HG03354 (cell line): ENCODE data around the gene EDA2R.

Experiments
- ATAC-seq: cut with Tn5 transposase; IDR thresholded peaks from one replicate; pipeline ENCODE4 v1.9.1; 2021; ENCODE audit warnings: mild to moderate bottlenecking; ENCODE audit not compliant: unreplicated experiment, poor library complexity, severe bottlenecking

The EDA2R gene, protein sequence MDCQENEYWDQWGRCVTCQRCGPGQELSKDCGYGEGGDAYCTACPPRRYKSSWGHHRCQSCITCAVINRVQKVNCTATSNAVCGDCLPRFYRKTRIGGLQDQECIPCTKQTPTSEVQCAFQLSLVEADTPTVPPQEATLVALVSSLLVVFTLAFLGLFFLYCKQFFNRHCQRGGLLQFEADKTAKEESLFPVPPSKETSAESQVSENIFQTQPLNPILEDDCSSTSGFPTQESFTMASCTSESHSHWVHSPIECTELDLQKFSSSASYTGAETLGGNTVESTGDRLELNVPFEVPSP

DNA sequence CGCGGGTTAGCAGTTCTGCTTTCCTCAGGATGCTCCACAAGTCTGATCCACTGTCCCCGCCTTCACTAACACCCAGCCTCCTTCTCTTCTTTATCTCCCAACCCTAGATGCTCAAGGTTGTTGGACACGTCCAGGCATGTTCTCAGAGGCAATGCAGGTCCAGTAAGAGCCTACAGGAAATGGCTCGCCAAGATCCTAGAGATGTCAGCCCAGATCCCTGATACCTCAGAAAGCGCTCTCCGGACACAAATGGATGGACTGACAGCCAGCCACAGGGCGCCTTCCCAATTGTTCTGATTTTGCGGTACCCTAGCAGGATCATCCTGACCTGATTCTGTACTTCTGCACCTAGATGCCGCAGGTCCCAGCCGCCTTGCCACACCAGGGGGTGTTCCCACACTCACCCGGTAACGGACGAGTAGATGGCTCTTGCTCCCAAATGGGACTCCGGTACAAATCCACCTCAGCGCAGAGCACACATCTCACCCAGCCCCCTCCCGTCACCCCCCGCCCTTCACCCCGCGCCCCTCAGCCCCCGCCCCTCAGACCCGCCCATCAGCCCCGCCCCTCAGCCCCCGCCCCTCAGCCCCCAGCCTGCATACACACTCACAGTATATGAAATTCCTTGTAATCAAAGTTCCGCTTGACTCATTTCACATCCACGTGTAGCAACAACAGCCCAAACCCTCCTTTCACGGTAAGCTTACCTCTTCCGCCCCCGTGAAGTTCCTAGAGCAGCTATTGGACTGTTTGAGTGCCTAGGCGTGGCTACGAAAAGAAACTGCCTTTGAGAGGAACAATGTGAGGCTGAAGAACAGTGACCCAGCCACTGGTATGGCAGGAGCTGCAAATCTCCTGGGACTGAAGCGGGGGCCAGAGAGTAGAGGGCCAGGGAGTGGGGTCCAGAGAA, at the start of gene EDA2R:
Gene EDA2R, minus strand, starts transcription at position 488 of the 910 bp plus-strand sequence. CDS start 23,058 bp downstream, outside the sequence.
- peak; percentile 89 for ATAC-seq

DNA sequence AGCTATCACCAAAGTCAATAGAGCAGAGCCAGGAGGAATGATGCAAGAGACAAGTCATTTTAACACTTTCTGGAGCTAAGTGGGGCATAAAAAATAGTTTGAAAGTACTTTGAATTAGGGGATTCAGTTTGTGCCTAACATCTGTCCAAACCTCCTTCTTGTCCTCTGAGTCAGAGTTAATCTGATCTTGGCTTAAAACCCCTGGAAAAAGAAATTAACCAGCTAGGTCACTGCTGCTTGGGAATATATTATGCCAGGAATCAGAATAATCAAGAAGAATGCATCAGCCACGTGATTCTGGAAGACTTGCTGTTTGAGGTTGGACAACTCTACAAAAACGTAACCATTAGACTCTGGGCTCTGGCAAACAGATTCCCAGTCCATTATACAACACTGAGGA, 45.3 kb upstream of the EDA2R start:
- no peak for ATAC-seq

DNA sequence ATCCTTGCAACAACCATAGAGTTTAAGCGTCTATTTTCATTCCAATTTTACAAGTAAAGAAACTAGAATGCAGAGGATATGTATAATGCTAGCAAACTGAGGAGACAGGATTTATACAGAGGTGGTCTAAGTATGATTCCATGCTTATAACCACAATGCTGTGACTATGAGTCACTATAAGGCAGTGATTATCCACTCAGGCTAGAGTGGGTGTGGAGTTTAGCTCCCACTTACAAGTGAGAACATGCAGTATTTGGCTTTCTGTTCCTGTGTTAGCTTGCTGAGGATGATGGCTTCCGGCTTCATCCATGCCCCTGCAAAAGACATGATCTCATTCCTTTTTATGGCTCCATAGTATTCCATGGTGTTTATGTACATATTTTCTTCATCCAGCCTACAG, 41.6 kb upstream of the EDA2R start:
- no peak for ATAC-seq

DNA sequence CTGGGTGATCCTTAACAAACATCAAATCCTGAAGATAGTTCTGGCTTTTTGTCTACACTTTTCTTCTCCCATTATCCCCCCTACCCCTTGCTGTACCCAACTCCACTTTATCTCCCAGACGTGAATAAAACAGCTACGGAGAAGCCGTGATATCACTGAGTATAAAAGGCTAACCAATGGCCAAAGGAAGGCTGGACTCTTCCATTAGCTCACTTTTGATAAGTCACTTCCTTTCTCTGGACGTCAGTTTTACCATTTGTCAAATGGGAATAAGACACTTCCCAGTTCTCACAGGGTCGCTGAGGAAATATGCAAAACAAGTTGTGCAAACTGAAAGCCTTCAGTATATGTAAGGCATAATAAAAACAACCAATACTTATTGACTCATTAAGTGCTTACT, 38.6 kb upstream of the EDA2R start:
- no peak for ATAC-seq

DNA sequence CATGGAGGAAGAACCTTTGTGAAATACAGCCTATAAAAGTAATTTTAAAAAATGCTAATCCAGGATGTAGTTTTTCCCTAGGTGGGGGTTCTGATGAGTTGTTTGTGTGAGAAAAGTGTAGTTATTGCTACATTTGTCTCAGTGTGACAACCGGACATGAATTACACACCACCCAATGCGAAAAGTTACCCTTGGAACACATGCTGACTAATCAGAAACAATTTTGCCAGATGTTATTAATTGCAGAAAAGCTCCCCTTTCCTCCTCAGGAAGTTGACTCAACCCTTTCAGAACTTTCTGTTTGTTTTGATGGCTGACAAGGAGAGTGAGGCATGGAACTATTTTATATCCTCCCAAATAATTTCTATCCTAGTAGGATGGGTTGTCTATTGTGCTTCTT, 38.1 kb upstream of the EDA2R start:
- ATAC-seq = no peak

DNA sequence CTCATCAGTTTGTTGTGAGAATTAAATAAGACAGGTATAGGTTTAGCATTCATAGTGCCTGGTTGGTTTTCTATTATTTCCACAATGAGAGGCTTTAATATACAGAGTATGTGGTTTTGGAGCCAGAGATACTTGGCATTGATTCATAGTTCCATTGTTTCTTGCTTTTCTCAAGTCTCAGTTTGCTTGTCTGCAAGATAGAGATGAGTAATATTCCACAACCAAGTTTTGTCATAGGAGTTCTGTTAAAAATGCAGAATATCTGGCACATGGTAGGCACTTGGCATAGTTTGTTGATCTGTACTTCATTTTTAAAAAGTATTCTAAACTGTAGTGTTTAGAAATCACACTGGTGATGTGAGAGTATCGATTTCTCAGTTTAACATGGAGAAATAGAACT, 37.5 kb upstream of the EDA2R start:
- no peak for ATAC-seq

DNA sequence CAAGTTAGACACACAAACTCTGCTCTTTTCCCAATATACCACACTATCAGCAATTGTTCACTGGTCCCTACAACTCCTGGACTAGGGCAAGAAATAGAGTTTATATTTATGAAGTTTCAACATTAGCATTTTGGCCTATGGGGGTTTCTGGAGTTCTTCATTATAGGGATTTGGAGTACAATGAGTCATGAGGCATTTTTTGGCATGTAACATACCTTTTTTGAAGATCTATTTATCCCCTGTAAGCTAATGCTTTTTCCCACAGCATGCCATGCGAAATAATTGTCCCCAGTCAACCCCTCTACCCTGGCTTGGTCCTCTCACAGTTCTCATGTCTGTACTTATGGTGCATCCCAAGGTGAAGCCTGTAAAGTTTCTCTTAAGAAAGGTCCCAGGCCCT, 36.7 kb upstream of the EDA2R start:
- ATAC-seq = no peak

DNA sequence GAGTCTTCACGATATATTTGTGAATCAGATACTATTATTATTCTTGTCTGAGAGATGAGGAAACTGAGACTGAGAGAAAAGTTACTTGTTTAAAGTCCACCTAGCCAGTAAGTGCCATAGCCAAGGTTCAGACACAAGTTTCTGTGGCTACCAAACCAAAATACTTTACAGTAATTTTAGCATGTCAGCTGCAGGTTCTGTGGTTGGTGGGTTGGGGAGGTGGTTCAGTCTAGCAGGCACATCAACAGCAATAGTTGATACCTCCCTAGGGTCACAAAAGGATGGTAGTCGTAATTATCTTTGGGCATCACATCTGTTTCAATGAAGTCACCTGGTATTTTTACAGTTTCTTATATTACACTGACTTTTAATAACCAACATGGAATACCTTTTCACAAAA, 35.6 kb upstream of the EDA2R start:
- no peak for ATAC-seq

DNA sequence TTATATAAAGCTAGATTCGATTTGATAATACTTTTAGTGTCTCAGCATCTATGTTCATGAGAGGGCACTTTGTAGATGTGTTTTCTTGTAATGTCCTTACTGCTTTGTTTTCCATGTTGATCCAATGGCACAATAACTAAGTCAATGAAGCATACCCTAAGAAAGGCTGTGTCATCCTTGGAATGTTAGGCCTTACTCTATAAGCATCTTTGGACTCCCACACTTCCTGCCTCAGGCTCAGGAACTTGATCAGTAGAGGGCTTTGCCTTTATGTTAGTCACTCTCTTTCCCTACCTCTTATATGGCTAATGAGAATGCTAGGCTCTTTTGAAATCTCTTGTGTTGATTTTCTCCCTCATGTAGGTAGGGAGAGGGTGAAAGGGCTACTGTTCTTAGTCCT, 33.2 kb upstream of the EDA2R start:
- no peak for ATAC-seq

DNA sequence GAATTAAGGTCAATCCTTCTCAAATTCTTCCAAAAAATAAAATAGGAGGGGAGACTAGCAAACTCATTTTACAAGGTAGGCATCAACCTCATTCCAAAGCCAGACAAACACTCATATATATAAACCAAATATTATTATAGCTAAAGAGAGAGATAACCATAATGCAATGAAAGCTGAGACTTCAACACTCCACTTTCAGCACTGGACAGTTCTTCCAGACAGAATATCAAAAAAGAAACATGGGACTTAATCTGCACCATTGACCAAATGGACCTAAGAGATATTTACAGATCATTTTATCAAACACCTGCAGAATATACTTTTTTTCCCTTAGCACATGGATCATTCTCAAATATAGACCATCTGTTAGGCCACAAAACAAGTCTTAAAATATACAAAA, 15.5 kb upstream of the EDA2R start:
- no peak for ATAC-seq

DNA sequence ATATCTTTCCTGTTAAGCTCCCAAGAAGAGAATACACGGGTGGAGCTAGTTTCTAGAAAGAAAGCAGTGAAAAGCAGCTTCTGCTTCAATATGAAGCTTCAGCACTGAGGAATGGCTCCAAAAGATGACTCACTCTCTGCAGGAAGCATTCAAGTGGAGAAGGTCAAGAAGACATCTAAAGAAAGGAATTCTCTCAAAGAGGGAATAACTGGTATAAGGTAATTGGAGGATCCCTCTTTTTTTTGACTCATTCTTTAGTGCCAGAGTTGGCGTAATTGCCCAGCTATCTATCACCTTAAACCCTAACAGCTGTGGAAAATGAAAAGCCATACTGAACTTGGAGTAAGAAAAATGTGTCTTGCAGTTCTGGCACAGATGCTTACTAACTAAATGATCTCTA, 3.5 kb downstream of the EDA2R start:
- ATAC-seq = no peak

DNA sequence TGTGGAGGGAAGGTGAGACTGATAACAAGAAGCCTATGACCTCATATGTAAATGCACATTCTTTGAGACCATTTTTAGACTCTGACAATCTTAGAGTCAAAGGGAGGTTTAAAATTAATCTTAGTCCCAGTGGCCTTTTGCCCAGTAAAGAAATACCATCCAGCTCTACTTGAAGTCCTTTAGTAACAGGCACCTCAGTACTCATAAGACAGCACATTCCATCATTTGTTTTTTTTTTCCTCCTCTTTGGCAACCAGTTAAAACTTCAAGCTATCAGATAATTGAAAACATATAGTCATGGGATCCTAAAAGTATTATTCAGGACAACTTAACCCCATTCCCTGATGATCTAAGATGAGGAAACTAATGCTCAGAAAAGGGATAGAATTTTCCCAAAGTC, 4.6 kb downstream of the EDA2R start:
- no peak for ATAC-seq

DNA sequence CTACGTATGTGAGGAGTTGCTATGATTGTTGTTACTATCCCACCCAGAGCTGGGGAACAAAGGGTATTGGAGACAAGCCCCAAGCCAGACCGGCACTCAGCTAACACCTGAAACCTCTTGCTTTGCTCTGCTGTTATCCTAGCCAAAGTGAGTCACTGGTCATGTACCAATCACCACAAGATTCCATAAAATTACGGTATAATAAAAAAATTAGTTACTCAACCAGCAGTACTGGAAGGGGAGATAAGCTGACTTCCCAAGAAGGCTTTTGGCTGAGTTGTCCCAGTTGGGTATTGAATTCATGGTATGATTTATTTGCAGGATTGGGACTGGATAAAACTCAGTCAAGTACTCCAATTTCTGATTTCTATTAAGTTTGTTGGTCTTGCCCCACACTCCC, 5.3 kb downstream of the EDA2R start:
- ATAC-seq = no peak

DNA sequence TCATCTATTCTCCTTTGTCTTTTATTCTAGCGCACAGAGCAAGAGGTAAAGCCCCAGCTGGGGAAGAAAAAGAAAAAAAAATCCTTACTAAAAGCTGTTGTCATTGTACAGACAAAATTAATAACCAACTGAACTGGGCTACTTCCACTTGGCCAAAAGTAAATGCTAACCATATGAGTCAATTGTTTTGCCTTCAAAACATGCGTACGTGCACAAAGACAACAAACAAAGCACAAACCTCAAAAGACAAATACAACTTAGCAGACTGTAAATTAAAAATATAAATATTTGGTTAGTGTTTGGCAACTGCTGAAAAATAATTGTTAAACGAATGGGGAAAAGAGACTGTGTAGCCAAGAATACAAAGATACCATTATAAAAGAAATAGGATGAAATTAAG, 5.9 kb downstream of the EDA2R start:
- no peak for ATAC-seq

DNA sequence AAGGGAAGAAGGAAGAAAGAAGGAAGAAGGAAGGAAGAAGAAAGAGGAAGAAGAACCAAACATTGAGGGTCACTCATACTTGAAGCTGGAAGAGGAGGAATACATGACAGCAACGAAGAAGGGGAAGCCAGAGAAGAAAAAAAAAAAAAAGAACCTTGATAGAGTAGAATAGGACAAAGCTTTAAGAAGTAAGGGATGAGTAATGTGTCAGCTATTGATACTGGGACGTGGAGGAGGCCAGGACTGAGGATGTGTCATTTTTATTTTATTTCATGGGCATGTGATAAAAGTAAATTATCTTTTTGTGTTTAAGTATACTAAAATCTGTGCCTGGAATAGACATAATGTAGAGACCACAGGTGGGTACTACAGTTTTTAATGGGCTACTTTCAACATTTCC, 6.4 kb downstream of the EDA2R start:
- no peak for ATAC-seq

DNA sequence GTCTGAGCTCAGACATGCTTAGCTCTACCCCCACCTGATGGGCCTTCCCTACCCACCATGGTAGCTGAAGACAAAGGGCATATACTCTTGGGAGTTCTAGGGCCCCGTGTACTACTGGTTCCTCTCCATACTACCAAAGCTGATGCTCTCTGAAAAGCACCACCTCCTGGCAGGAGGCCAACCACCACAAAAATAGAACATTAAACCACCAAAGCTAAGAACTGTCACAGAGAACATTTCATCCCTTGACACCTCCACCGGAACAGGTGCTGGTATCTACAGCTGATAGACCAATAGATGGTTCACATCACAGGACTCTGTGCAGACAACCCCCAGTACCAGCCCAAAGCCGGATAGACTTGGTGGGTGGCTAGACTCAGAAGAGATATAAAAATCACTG, 13.4 kb downstream of the EDA2R start:
- ATAC-seq = peak; percentile 76

DNA sequence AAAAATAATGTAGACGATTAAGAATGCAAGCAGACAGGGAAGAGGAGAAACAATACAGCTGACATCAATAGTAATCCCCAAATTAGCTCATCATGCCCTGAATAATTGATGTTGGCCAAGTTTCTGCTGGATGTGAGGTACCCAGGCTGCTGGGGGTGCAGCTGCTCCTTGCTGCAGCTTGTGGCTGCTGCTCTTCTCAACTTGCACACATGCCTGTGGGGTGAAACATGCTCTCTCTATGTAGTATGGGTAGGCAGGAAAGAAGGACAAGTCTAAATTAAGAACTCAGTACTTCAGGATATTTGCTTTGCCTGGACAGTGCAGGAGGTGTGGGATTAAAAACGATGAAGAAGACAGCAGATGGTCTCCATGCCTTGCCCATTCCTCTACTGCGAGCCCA, 16.7 kb downstream of the EDA2R start:
- no peak for ATAC-seq

DNA sequence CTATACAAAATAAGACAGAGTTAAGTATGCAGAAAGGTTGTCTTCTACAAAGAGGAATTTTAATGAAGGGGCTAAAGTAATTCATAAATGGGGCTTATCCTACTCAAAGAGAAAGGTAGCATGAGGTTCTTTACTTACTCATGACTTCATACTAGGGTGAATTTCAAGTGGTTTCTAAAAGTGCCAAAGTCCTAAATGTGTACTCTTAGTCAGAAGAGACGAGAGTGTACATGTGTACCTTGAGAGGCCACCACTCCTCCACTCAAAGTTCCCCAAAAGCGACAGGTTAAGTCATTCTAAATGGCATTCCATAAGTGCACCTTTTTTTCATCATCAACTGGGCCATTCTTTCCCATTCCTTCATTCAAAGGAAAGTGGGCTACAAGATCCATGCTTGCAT, 21.9 kb downstream of the EDA2R start:
- no peak for ATAC-seq

DNA sequence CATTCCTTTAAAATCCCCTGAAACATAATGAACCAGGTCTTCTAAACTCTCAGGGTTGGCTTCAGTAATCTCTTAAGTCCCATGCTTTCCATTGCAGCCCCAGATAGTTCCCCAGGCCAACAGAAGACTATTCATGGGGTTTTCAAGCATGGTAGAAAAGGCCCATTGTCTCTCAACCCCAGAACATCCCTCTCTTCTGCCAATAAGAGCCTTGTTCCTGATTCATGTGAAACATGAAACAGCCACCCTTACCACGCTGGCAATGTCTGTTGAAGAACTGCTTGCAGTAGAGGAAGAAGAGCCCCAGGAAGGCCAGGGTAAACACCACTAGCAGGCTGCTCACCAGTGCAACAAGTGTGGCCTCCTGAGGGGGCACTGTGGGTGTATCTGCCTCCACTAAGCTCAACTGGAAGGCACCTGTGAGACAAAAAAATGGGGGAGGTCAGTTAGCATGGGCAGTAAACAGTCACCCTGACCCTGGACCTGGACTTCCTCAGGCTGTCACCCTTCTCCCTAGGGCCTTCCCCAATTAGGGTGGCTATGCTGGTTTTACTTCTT, 36.4 kb downstream of the EDA2R start:
- no peak for ATAC-seq

DNA sequence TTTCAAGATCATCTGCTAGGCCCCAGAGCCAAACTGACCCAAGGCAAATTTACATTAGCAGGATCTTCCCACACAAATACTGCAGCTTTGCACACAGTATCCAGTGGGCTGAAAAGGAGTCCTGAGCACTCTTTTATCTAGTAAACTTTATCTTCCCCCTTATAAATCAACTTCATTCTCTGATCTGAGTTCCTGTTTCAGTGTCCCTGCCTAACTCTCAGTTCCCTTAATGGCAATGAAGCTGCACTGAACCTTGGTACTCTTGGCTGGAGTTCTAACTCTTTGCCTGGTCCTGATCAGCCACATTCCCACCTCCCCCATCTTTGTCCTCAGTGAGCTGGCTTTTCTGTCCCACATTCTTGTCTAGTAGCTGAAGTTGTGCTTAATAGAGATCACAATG, 37.4 kb downstream of the EDA2R start:
- no peak for ATAC-seq

DNA sequence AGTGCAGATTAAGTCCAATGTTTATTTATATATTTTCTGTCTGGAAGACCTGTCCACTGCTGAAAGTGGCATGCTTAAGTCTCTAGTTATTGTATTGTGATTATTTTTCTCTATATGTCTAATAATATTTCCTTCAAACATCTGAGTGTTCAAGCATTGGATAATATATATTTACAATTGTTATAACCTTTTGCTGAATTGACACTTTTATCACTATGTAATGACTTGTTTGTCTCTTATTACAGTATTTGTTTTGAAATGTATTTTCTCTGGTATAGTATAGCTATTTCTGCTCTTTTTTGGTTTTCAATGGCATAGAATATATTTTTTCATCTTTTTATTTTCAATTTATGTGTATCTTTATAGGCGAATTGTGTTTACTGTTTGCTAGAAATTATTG, 59.7 kb downstream of the EDA2R start:
- no peak for ATAC-seq
